HepG2 (cell line): ENCODE results near the gene MALRD1. TPM values are rescaled to one million over a fixed set of nuclear protein-coding genes. Genes with fewer than 3 reads are reported as not detected.
A peak's percentile ranks its signal among the peaks of the same experiment; 100 is the strongest.

Experiments used
- ATAC-seq: fragments of 200-7000 bp; cut with Tn5 transposase; 3 replicates; pipeline ENCODE4 v1.9.1; 2020; ENCODE audit warnings: mild to moderate bottlenecking, moderate library complexity
- BruUV-seq: library from RNA; stranded (reverse); fragments of 400-500 nt; replicated peaks from 2 replicates; lab custom pipeline; 2021; lab: Mats Ljungman, UMichigan
- CTCF ChIA-PET: fragments of 300-600 bp; formaldehyde crosslinking; extraction: SDS; loops from one replicate; lab custom pipeline; 2021; ENCODE audit warnings: low total read pairs, inconsistent platforms, low intra/inter-chr PET ratio; lab: Yijun Ruan, JAX
- POLR2A ChIA-PET: fragments of 350-600 bp; sonication (Branson Sonifier 250); formaldehyde crosslinking; loops from one replicate; lab custom pipeline; 2020; ENCODE audit warnings: antibody characterized with exemption, inconsistent platforms; lab: Yijun Ruan, JAX
- DNase-seq: peaks from one replicate; pipeline ENCODE4 v3.0.0-alpha.2; 2015; ENCODE audit warnings: low spot score
- FAIRE-seq: peaks from 3 replicates; lab custom pipeline; 2011; peaks lifted over from hg19 to GRCh38; lab: Jason Lieb, UNC
- H2AFZ ChIP-seq: one replicate; pipeline ENCODE4 v1.6.1; 2011; ENCODE audit warnings: low read length, inconsistent platforms
- H3K27ac ChIP-seq: fragments of 300-600 bp; 3 replicates; pipeline ENCODE4 v1.8.0; 2011; ENCODE audit warnings: mixed run types, mild to moderate bottlenecking, mixed read lengths, low read length, inconsistent platforms; ENCODE audit not compliant: insufficient read depth; ENCODE audit errors: extremely low read length
- H3K27me3 ChIP-seq, 2 experiments: fragments of 200-600 bp in 1 of 2; 2 replicates in 1 of 2; 3 replicates in 1 of 2; pipeline versions ENCODE4 v1.6.0 to v1.8.0; 2011; ENCODE audit warnings: low read length in 2 of 2, mild to moderate bottlenecking in 2 of 2, moderate library complexity in 2 of 2, inconsistent platforms in 1 of 2; ENCODE audit not compliant: insufficient read depth in 2 of 2, control insufficient read depth in 1 of 2
- H3K36me3 ChIP-seq, 2 experiments: fragments of 200-600 bp in 1 of 2; replicated peaks in 1 of 2; 2 replicates in 1 of 2; 3 replicates in 1 of 2; pipeline versions ENCODE4 v1.5.1 to v1.8.0; 2011; ENCODE audit warnings: low read length in 2 of 2, inconsistent platforms in 1 of 2; ENCODE audit not compliant: insufficient read depth in 2 of 2, control insufficient read depth in 1 of 2
- H3K4me1 ChIP-seq: 2 replicates; pipeline ENCODE4 v1.5.1; 2012; ENCODE audit warnings: low read length, inconsistent platforms; ENCODE audit not compliant: insufficient read depth
- H3K4me2 ChIP-seq: 2 replicates; pipeline ENCODE4 v1.6.0; 2011; ENCODE audit warnings: low read depth, low read length, inconsistent platforms
- H3K4me3 ChIP-seq, 3 experiments: fragments of 200-600 bp in 1 of 3; sonication (generic), shearing (Covaris generic) in 1 of 3; replicated peaks in 1 of 3; 2 replicates each; pipeline ENCODE4 v1.5.1; 2011 to 2016; ENCODE audit warnings: low read length in 3 of 3, inconsistent platforms in 2 of 3, low read depth in 2 of 3, mild to moderate bottlenecking in 2 of 3, control low read depth in 1 of 3, mixed read lengths in 1 of 3; ENCODE audit not compliant: insufficient read depth in 1 of 3
- H3K79me2 ChIP-seq: one replicate; pipeline ENCODE4 v1.6.1; 2011; ENCODE audit warnings: low read length, inconsistent platforms; ENCODE audit not compliant: insufficient read depth
- H3K9ac ChIP-seq: 2 replicates; pipeline ENCODE4 v1.6.0; 2011; ENCODE audit warnings: mild to moderate bottlenecking, low read depth, low read length, inconsistent platforms; ENCODE audit not compliant: insufficient read depth
- H3K9me3 ChIP-seq: 2 replicates; pipeline ENCODE4 v1.5.1; 2012; ENCODE audit warnings: mild to moderate bottlenecking, low read length
- H4K20me1 ChIP-seq: 2 replicates; pipeline ENCODE4 v1.6.0; 2011; ENCODE audit warnings: inconsistent platforms, mild to moderate bottlenecking, low read length, moderate library complexity; ENCODE audit not compliant: insufficient read depth
- AKAP8 ChIP-seq: sonication (generic); formaldehyde crosslinking; IDR thresholded peaks from 2 replicates; pipeline ENCODE4 v1.5.1; 2020; ENCODE audit warnings: mild to moderate bottlenecking, missing genetic modification reagents
- CEBPB ChIP-seq: IDR thresholded peaks from 2 replicates; pipeline ENCODE4 v1.6.1; 2011; ENCODE audit warnings: low read depth, low read length, improper control_type of control experiment, borderline replicate concordance
- GPN1 ChIP-seq: sonication (generic); formaldehyde crosslinking; IDR thresholded peaks from 2 replicates; pipeline ENCODE4 v1.5.1; 2020; ENCODE audit warnings: missing genetic modification reagents, borderline replicate concordance
- HMG20B ChIP-seq: conservative IDR thresholded peaks from 2 replicates; pipeline ENCODE4 v1.6.1; 2016; ENCODE audit warnings: missing genetic modification reagents, missing compliant biosample characterization
- JUND ChIP-seq: sonication (generic); formaldehyde crosslinking; IDR thresholded peaks from 2 replicates; pipeline ENCODE4 v1.8.0; 2022; ENCODE audit warnings: mild to moderate bottlenecking, missing genetic modification reagents
- KDM3A ChIP-seq: IDR thresholded peaks from 2 replicates; pipeline ENCODE4 v1.6.1; 2018; ENCODE audit warnings: low read depth, missing compliant biosample characterization
- MED13 ChIP-seq: sonication (generic); formaldehyde crosslinking; IDR thresholded peaks from 2 replicates; pipeline ENCODE4 v1.5.0; 2020; ENCODE audit warnings: missing genetic modification reagents
- SRF ChIP-seq: IDR thresholded peaks from 2 replicates; pipeline ENCODE4 v1.6.1; 2011; ENCODE audit warnings: mild to moderate bottlenecking, low read depth, low read length, moderate library complexity
- ZFP1 ChIP-seq: IDR thresholded peaks from 2 replicates; pipeline ENCODE4 v1.6.1; 2016
- ZFP36L2 ChIP-seq: sonication (generic); formaldehyde crosslinking; IDR thresholded peaks from 2 replicates; pipeline ENCODE4 v1.4.0; 2020; ENCODE audit warnings: missing genetic modification reagents
- ZNF136 ChIP-seq: sonication (generic); formaldehyde crosslinking; IDR thresholded peaks from 2 replicates; pipeline ENCODE4 v1.8.1; 2022; ENCODE audit warnings: low read depth, mild to moderate bottlenecking, moderate library complexity, missing genetic modification reagents
- ZNF17 ChIP-seq: sonication (generic); formaldehyde crosslinking; IDR thresholded peaks from 2 replicates; pipeline ENCODE4 v1.5.0; 2020; ENCODE audit warnings: mild to moderate bottlenecking, missing genetic modification reagents
- ZNF326 ChIP-seq: sonication (generic); formaldehyde crosslinking; IDR thresholded peaks from 2 replicates; pipeline ENCODE4 v1.4.0; 2020; ENCODE audit warnings: missing genetic modification reagents, borderline replicate concordance
- ZNF773 ChIP-seq: sonication (generic); formaldehyde crosslinking; IDR thresholded peaks from 2 replicates; pipeline ENCODE4 v1.4.0; 2020; ENCODE audit warnings: missing genetic modification reagents, borderline replicate concordance
- ZNF790 ChIP-seq: sonication (generic); formaldehyde crosslinking; IDR thresholded peaks from 2 replicates; pipeline ENCODE4 v1.8.0; 2022; ENCODE audit warnings: missing genetic modification reagents, mild to moderate bottlenecking, borderline replicate concordance
- WGBS: methylation state at CpG from one replicate; pipeline ENCODE4 v1.1.6; 2017; ENCODE audit warnings: low lambda C conversion rate; 5-methylcytosine and 5-hydroxymethylcytosine counted together
- in situ Hi-C: cut with HindIII; loops from 2 replicates; pipeline ENCODE4 v1.10.0; 2017; ENCODE audit warnings: low pct_unique_long_range_greater_than_20kb; ENCODE audit not compliant: extremely low pct_ligation_motif_present
- intact Hi-C: fragments of 100-400 bp; cut with micrococcal nuclease; formaldehyde crosslinking; loops from one replicate; pipeline ENCODE4 v1.10.0; 2022; ENCODE audit not compliant: unreplicated experiment
- polyA plus RNA-seq, 8 experiments: library from polyadenylated mRNA; depleted of rRNA in 3 of 8; stranded (reverse) in 7 of 8; unstranded in 1 of 8; fragments of >200 nt; fragmentation: Illumina TruSeq in 4 of 8; extraction: Trizol in 4 of 8; gene quantifications; 2 replicates each; pipeline versions ENCODE4 v1.2.1 to v1.2.3, GENCODE V29; 2011 to 2016; ENCODE audit warnings: low read depth in 4 of 8, missing spikeins in 1 of 8, mixed read lengths in 1 of 8; ENCODE audit not compliant: insufficient read depth in 1 of 8
- total RNA-seq, 5 experiments: library from RNA; depleted of rRNA; stranded (reverse); fragments of >200 nt; fragmentation: Illumina TruSeq; extraction: Trizol; gene quantifications; 2 replicates each; pipeline ENCODE4 v1.2.3, GENCODE V29; 2016; ENCODE audit warnings: low read depth in 1 of 5
- TF ChIP-seq, protein P1 (sequence below): fragments of 450-650 bp; IDR thresholded peaks from 2 replicates; pipeline ENCODE4 v1.6.1; 2017; ENCODE audit warnings: mild to moderate bottlenecking

Gene MALRD1
- total and polyA plus RNA-seq, 2 of the 13 experiments (the other 11 are each of a cell fraction or from before 2014, with no cell fraction given), result 5.7 to 15.4 TPM

DNA sequence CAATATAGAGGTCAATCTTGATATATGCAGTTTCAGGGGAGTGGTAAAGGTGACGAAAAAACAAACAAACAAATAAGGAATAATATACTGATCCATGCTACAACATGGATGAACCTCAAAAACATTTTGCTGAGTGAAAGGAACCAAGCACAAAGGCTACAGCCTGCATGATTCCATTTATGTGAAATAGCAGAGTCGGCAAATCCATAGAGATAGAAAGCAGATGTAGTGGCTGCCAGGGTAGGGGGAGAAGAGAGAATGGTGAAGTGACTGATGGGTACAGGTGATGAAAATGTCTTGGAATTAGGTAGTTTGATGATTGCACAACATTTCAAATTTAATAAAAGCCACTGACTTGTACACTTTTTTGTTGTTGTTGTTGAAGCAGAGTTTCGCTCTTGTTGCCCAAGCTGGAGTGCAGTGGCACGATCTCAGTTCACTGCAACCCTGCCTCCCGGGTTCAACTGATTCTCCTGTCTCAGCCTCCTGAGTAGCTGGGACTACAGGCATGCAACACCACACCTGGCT is 71.8 kb downstream of the MALRD1 start:
- no peak for FAIRE-seq
- 9% methylated on average over 5 of the region's 5 CpGs for WGBS
- H3K9ac ChIP-seq, result no peak overlapping the region
- no peak overlapping the region for H3K4me2 ChIP-seq
- no peak for TF ChIP-seq ZNF326
- TF ChIP-seq CEBPB, result peak; percentile 50; the same call in 1 of the 2 replicates
- H3K36me3 ChIP-seq, result no peaks in the 10 kb centered on the region
- no peak overlapping the region for H3K27ac ChIP-seq
- no peaks in the 10 kb centered on the region for H3K27me3 ChIP-seq
- ChIA-PET CTCF (no interaction called here), POLR2A (no interaction called here)
- no peak for DNase-seq
- H3K4me1 ChIP-seq, result no peaks in the 10 kb centered on the region
- no peaks in the 10 kb centered on the region for H3K9me3 ChIP-seq
- no peak overlapping the region for H3K4me3 ChIP-seq
- BruUV-seq, result no TSS peak
- intact Hi-C loops, result no loop called here
- no peaks in the 10 kb centered on the region for H3K79me2 ChIP-seq
- ATAC-seq, result no peak
- no peak overlapping the region for H2AFZ ChIP-seq
- in situ Hi-C loops, result no loop called here
- H4K20me1 ChIP-seq, result no peaks in the 10 kb centered on the region

DNA sequence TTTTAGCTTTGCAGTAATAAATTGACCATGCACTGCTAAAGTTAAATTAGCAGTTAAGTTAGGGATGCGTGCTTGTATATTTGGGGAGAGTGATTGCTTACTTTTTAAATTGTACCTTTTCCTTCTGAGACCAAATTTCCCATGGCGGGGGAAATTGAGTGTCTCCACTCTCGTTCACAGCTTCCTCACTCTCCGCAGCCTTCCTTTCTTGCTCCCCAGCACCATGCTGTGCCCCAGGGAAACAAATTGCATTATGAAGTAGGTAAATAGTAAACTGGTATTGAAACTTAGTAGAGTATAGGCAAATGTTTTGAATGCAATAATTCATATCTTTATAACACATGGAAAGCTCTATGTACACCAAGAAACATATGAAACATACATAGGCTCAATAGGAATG is 85.4 kb downstream of the MALRD1 start:
- no peaks in the 10 kb centered on the region for H3K79me2 ChIP-seq
- H3K4me1 ChIP-seq, result no peaks in the 10 kb centered on the region
- BruUV-seq, result no TSS peak
- DNase-seq (no peak), ATAC-seq (no peak), FAIRE-seq (no peak)
- H3K27me3 ChIP-seq, result no peaks in the 10 kb centered on the region
- no peak overlapping the region for H3K4me2 ChIP-seq
- no peaks in the 10 kb centered on the region for H4K20me1 ChIP-seq
- no peak overlapping the region for H3K27ac ChIP-seq
- no peak overlapping the region for H3K4me3 ChIP-seq
- no peak overlapping the region for H3K9ac ChIP-seq
- ChIA-PET POLR2A (no interaction called here), CTCF (no interaction called here)
- in situ Hi-C loops, result no loop called here
- no peaks in the 10 kb centered on the region for H3K9me3 ChIP-seq
- 32% methylated on average over 4 of the region's 4 CpGs for WGBS
- no peaks in the 10 kb centered on the region for H3K36me3 ChIP-seq
- intact Hi-C loops, result no loop called here
- no peak overlapping the region for H2AFZ ChIP-seq
- TF ChIP-seq ZNF773 (CRISPR knock-in tag) (no peak), JUND (no peak), ZNF790 (no peak), KDM3A (CRISPR knock-in tag) (no peak), AKAP8 (no peak), SRF (no peak), MED13 (no peak), GPN1 (no peak), ZFP36L2 (CRISPR knock-in tag) (no peak), ZFP1 (CRISPR knock-in tag) (no peak), HMG20B (CRISPR knock-in tag) (no peak), ZNF136 (no peak), ZNF17 (CRISPR knock-in tag) (no peak)
- TF ChIP-seq, protein P1, sequence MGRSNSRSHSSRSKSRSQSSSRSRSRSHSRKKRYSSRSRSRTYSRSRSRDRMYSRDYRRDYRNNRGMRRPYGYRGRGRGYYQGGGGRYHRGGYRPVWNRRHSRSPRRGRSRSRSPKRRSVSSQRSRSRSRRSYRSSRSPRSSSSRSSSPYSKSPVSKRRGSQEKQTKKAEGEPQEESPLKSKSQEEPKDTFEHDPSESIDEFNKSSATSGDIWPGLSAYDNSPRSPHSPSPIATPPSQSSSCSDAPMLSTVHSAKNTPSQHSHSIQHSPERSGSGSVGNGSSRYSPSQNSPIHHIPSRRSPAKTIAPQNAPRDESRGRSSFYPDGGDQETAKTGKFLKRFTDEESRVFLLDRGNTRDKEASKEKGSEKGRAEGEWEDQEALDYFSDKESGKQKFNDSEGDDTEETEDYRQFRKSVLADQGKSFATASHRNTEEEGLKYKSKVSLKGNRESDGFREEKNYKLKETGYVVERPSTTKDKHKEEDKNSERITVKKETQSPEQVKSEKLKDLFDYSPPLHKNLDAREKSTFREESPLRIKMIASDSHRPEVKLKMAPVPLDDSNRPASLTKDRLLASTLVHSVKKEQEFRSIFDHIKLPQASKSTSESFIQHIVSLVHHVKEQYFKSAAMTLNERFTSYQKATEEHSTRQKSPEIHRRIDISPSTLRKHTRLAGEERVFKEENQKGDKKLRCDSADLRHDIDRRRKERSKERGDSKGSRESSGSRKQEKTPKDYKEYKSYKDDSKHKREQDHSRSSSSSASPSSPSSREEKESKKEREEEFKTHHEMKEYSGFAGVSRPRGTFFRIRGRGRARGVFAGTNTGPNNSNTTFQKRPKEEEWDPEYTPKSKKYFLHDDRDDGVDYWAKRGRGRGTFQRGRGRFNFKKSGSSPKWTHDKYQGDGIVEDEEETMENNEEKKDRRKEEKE, result no peak
